PFSK-1 (cell line): ENCODE results near the gene PPP1R8.

Experiments used
- FOXP2 ChIP-seq: optimal IDR thresholded peaks from 2 replicates; pipeline ENCODE3; 2011; ENCODE audit warnings: borderline replicate concordance, control low read depth, inconsistent platforms; ENCODE audit not compliant: insufficient read depth; ENCODE audit errors: extremely low read length, extremely low read depth
- POLR2AphosphoS5 ChIP-seq: IDR thresholded peaks from 2 replicates; pipeline ENCODE4 v1.6.1; 2012; ENCODE audit warnings: low read depth, mild to moderate bottlenecking, control low read depth, low read length, moderate library complexity
- SIN3A ChIP-seq: IDR thresholded peaks from 2 replicates; pipeline ENCODE4 v1.6.1; 2012; ENCODE audit warnings: mild to moderate bottlenecking, low read length, moderate library complexity, borderline replicate concordance; ENCODE audit not compliant: insufficient read depth
- TAF1 ChIP-seq: IDR thresholded peaks from 2 replicates; pipeline ENCODE4 v1.6.1; 2012; ENCODE audit warnings: low read length, control low read depth, borderline replicate concordance; ENCODE audit not compliant: insufficient read depth
- TF ChIP-seq, protein P1 (sequence below), 2 experiments: IDR thresholded peaks; 2 replicates each; pipeline versions ENCODE4 v1.6.1 to v1.8.0; 2011 to 2012; ENCODE audit warnings: low read depth in 2 of 2, low read length in 2 of 2, control low read depth in 1 of 2, inconsistent platforms in 1 of 2, mild to moderate bottlenecking in 1 of 2, moderate library complexity in 1 of 2; ENCODE audit not compliant: insufficient read depth in 1 of 2

DNA sequence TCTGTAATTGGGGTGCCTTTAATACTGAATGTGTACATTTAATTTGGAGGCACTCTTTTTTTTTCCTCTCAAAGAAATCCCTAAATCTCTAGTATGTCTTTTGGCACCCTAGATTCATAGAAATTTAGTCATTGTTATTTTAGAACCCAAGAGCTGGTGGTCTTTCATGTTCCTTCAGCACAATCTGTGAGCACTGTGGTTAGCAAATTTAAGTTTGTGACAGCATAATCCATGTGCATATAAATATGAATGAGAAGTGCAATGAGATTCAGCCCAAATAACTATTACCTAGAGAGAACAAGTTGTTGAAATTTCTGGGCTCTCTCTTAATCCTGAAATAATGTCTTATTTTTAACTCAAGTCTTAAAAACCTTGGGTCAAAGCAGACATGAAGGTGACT is 4.5 kb downstream of the PPP1R8 start:
- no peak for TF ChIP-seq POLR2AphosphoS5
- TF ChIP-seq, protein P1, sequence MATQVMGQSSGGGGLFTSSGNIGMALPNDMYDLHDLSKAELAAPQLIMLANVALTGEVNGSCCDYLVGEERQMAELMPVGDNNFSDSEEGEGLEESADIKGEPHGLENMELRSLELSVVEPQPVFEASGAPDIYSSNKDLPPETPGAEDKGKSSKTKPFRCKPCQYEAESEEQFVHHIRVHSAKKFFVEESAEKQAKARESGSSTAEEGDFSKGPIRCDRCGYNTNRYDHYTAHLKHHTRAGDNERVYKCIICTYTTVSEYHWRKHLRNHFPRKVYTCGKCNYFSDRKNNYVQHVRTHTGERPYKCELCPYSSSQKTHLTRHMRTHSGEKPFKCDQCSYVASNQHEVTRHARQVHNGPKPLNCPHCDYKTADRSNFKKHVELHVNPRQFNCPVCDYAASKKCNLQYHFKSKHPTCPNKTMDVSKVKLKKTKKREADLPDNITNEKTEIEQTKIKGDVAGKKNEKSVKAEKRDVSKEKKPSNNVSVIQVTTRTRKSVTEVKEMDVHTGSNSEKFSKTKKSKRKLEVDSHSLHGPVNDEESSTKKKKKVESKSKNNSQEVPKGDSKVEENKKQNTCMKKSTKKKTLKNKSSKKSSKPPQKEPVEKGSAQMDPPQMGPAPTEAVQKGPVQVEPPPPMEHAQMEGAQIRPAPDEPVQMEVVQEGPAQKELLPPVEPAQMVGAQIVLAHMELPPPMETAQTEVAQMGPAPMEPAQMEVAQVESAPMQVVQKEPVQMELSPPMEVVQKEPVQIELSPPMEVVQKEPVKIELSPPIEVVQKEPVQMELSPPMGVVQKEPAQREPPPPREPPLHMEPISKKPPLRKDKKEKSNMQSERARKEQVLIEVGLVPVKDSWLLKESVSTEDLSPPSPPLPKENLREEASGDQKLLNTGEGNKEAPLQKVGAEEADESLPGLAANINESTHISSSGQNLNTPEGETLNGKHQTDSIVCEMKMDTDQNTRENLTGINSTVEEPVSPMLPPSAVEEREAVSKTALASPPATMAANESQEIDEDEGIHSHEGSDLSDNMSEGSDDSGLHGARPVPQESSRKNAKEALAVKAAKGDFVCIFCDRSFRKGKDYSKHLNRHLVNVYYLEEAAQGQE (IDR thresholded peaks at IDR 0.05; ENCODE audit: insufficient read depth in 1 of 2, low read depth in 2 of 2, low read length in 2 of 2) = no peak
- TF ChIP-seq SIN3A = no peak
- no peak for TF ChIP-seq TAF1
- TF ChIP-seq FOXP2 = no peak
